ENCODE results near the gene MAPKAP1.
A peak's percentile ranks its signal among the peaks of the same experiment; 100 is the strongest.

The MAPKAP1 gene

DNA sequence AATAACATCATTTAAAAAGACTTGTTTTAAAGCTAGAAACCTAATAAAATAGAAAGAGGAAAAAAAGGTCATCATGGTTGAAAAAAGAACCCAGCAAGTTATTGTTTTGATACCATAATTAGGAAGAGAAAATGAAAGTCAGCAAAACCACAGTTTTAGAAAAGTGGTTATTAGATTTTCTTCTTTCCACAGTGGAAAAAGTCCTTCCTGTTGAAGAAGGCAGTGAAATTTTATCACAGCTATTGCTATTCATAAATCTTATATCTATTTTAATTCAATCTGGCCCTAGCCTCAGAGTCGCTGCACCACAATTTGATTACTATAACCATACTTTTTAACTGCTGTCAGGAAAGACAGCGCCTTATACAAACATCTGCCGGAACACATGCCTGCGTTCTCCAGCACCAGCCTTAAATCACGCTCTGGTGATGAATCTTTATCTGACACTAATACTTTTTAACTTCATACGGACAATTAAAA is 60.3 kb downstream of the MAPKAP1 start:
- Histone ChIP-seq H3K4me3 (ENCODE audit: low read depth, low read length) (peak overlapping the region; percentile 66), H3K4me1 (ENCODE audit: control insufficient read depth, insufficient read depth, low read length, unreplicated experiment) (peaks cover 46% of the 10 kb centered on the region), H2AFZ (ENCODE audit: low read length, unreplicated experiment) (no peak overlapping the region)

DNA sequence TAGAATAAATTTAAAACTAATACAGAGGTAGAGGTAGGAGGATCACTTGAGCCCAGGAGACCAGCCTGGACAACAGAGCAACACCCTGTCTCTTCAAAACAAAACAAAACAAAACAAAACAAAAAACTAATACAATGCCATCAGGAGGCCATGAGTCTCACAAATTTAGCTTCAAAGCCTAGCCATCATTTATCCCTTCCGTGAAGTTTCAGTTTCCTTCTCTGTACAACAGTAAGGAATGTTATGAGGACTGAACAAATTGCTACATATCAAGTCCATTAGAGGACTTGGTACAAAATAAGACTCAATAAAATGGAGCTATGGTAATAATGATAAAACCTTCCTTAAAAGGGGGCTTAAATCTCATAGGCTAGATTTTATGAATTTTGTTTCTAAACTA is 60.8 kb downstream of the MAPKAP1 start:
- Histone ChIP-seq H3K36me3 (ENCODE audit: insufficient read depth, low read length) (no peaks in the 10 kb centered on the region), H3K27me3 (ENCODE audit: insufficient read depth, low read length) (no peaks in the 10 kb centered on the region), H3K27ac (ENCODE audit: low read depth, low read length) (peak overlapping the region; percentile 92), H3K4me3 (ENCODE audit: low read depth, low read length) (peak overlapping the region; percentile 66), H3K79me2 (ENCODE audit: control insufficient read depth, insufficient read depth, low read length, unreplicated experiment) (peaks cover 55% of the 10 kb centered on the region), H3K4me1 (ENCODE audit: control insufficient read depth, insufficient read depth, low read length, unreplicated experiment) (peaks cover 46% of the 10 kb centered on the region), H2AFZ (ENCODE audit: low read length, unreplicated experiment) (no peak overlapping the region)

More for the DNA sequence above, 60.3 kb downstream of the MAPKAP1 start:
- H3K27ac ChIP-seq (ENCODE audit: low read depth, low read length): peak overlapping the region; percentile 92
- peaks cover 53% of the 10 kb centered on the region for H3K79me2 ChIP-seq (ENCODE audit: control insufficient read depth, insufficient read depth, low read length, unreplicated experiment)
- no peaks in the 10 kb centered on the region for H3K36me3 ChIP-seq (ENCODE audit: insufficient read depth, low read length)
- H3K27me3 ChIP-seq (ENCODE audit: insufficient read depth, low read length): no peaks in the 10 kb centered on the region

DNA sequence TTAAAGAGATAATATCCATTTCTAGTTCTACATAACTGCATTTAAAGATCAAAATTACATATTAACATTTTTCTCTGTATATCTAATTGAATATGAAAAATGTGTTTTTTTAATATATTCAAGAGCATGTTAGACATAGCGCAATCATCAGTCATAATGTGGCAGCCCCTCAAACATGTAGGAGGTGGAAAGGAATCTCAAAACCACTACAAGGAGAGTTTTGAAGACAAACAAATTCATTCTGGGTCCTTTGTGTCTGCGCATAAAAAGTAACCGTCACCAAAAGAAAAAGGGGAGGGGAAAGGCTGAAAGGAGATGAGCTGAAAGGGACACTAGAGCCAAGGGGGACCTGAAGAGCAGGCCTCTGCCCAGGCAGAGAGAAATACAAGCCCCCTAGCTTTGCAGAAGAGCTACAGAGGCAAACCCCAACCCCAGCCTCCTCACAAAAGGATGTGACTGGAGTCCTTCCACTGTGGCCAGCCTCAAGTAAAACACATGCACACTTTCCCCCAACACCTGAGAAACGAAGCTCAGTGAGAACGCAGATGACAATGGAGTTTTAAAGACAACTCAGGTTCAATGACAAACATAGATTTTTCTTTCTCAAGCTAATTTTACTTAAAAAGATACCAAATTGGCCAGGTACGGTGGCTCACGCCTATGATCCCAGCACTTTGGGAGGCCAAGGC is 62.0 kb downstream of the MAPKAP1 start:
- Histone ChIP-seq H3K79me2 (ENCODE audit: control insufficient read depth, insufficient read depth, low read length, unreplicated experiment) (peaks cover 60% of the 10 kb centered on the region), H3K4me3 (ENCODE audit: low read depth, low read length) (no peak overlapping the region), H2AFZ (ENCODE audit: low read length, unreplicated experiment) (no peak overlapping the region), H3K27me3 (ENCODE audit: insufficient read depth, low read length) (no peaks in the 10 kb centered on the region), H3K4me1 (ENCODE audit: control insufficient read depth, insufficient read depth, low read length, unreplicated experiment) (peaks cover 36% of the 10 kb centered on the region), H3K27ac (ENCODE audit: low read depth, low read length) (no peak overlapping the region), H3K36me3 (ENCODE audit: insufficient read depth, low read length) (no peaks in the 10 kb centered on the region)

DNA sequence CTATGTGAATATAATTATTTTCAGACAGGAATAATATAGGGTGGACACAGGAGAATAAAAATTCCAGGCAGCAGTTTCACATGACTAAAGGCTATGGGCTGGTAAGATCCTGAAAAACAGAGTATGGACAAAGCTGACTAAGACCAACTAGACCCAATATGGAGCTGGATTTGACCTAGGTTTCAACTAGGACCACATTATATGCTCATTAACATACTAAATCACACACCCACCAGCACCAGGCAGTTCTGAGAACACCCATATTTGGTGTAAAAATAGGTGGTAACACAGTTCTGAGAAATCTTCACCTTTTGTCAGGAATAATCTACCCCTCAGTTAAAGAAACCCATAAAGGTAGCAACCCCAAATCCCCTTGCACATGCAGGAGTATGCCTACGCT is 64.7 kb downstream of the MAPKAP1 start:
- Histone ChIP-seq H3K36me3 (ENCODE audit: insufficient read depth, low read length) (no peaks in the 10 kb centered on the region), H3K27ac (ENCODE audit: low read depth, low read length) (no peak overlapping the region), H3K4me3 (ENCODE audit: low read depth, low read length) (no peak overlapping the region), H3K79me2 (ENCODE audit: control insufficient read depth, insufficient read depth, low read length, unreplicated experiment) (peaks cover 50% of the 10 kb centered on the region), H3K4me1 (ENCODE audit: control insufficient read depth, insufficient read depth, low read length, unreplicated experiment) (peaks cover 12% of the 10 kb centered on the region), H3K27me3 (ENCODE audit: insufficient read depth, low read length) (no peaks in the 10 kb centered on the region), H2AFZ (ENCODE audit: low read length, unreplicated experiment) (no peak overlapping the region)

DNA sequence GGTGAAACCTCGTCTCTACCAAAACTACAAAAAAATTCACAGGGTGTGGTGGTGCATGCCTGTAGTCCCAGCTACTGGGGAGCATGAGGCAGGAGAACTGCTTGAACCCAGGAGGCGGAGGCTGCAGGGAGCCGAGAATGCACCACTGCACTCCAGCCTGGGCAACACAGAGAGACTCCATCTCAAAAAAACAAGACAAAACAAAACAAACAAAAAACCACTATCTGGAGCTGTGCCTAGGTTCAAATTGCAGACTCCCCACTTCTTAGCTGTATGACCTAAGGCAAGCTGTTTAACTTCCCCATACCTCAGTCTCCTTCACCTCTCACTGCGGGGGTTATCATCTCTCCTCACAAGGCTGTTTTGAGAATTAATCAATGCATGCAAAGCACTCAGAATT is 68.0 kb downstream of the MAPKAP1 start:
- Histone ChIP-seq H3K27ac (ENCODE audit: low read depth, low read length) (no peak overlapping the region), H3K27me3 (ENCODE audit: insufficient read depth, low read length) (no peaks in the 10 kb centered on the region), H3K4me3 (ENCODE audit: low read depth, low read length) (no peak overlapping the region), H3K79me2 (ENCODE audit: control insufficient read depth, insufficient read depth, low read length, unreplicated experiment) (peaks cover 50% of the 10 kb centered on the region), H3K36me3 (ENCODE audit: insufficient read depth, low read length) (no peaks in the 10 kb centered on the region), H2AFZ (ENCODE audit: low read length, unreplicated experiment) (no peak overlapping the region), H3K4me1 (ENCODE audit: control insufficient read depth, insufficient read depth, low read length, unreplicated experiment) (peaks cover 9% of the 10 kb centered on the region)

DNA sequence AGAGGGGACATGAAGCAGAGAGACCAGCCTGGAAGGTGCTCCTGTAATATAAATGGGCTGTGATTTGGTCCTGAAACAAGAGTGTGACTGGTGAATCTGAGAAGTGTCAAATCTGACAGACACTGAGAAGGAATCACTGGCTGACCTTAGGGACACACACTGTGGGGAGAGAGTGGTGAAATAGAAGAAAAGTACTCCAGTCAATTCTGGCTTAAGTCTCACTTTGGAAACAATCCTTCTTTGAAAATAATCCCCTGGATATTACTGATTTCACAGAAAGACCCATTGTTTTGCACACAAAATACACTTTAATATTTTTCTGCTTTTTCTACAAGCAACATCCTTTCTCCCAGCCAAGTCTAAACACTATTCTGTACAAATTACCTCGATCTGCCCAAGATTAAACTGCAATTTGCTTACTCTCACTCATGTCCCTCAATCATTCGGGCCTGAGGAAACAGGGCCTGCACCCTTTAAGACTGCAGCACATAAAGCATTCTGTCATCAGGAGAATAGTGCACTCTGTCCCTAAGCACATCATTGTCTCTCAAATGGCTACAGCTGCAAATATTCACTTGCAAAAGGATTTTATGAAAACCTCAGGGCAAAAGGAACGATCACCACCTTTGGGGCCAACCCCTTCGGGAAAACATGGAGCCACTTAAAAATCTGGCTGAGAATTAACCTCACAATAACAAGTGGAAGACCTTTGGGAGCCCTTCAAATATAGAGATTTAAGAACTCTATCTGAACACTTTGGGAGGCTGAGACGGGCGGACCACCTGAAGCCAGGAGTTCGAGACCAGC is 68.6 kb downstream of the MAPKAP1 start:
- Histone ChIP-seq H3K79me2 (ENCODE audit: control insufficient read depth, insufficient read depth, low read length, unreplicated experiment) (peaks cover 48% of the 10 kb centered on the region), H2AFZ (ENCODE audit: low read length, unreplicated experiment) (no peak overlapping the region), H3K27me3 (ENCODE audit: insufficient read depth, low read length) (no peaks in the 10 kb centered on the region), H3K27ac (ENCODE audit: low read depth, low read length) (no peak overlapping the region), H3K36me3 (ENCODE audit: insufficient read depth, low read length) (no peaks in the 10 kb centered on the region), H3K4me1 (ENCODE audit: control insufficient read depth, insufficient read depth, low read length, unreplicated experiment) (peaks cover 15% of the 10 kb centered on the region), H3K4me3 (ENCODE audit: low read depth, low read length) (no peak overlapping the region)

DNA sequence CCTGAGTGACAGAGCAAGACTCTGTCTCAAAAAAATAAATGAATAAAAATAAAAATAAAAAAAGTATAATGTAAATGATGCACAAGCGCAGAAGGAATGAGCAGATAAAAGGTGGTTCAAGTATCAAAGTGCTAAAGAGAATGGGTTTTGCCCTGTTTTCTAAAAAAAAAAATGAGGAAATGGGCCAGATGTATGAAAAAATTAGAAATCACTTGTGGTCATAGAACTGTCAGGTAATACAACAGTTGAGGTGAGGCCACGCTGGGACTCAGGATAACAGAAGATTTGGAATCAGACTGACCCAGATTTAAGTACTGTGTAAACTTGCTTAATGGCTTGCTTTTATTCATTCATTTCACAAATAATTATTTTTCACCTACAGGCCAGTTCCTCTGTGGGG is 69.8 kb downstream of the MAPKAP1 start:
- Histone ChIP-seq H2AFZ (ENCODE audit: low read length, unreplicated experiment) (no peak overlapping the region), H3K36me3 (ENCODE audit: insufficient read depth, low read length) (no peaks in the 10 kb centered on the region)

DNA sequence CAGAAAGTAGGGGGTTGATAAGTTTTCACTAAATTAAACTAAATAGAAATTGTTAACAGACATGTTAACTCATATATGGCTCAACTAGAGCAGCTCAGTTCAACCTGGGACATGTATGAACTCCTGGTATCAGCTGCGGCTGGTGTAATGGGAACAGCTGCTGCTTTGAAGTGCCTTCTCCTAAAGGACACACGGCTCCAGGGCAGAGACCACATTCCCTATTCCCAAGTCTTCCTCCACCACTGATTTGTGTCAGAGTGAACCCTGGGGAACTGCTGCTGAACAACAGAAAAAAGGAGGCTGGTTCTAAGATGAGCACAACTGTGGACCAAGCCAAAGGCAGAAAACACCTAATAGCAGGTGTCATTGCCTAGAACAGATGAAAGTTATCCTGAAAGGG is 71.1 kb downstream of the MAPKAP1 start:
- Histone ChIP-seq H3K4me1 (ENCODE audit: control insufficient read depth, insufficient read depth, low read length, unreplicated experiment) (peaks cover 34% of the 10 kb centered on the region), H3K27ac (ENCODE audit: low read depth, low read length) (no peak overlapping the region), H3K79me2 (ENCODE audit: control insufficient read depth, insufficient read depth, low read length, unreplicated experiment) (peaks cover 55% of the 10 kb centered on the region), H3K36me3 (ENCODE audit: insufficient read depth, low read length) (no peaks in the 10 kb centered on the region), H3K4me3 (ENCODE audit: low read depth, low read length) (no peak overlapping the region), H2AFZ (ENCODE audit: low read length, unreplicated experiment) (no peak overlapping the region), H3K27me3 (ENCODE audit: insufficient read depth, low read length) (no peaks in the 10 kb centered on the region)

More for the DNA sequence above, 69.8 kb downstream of the MAPKAP1 start:
- no peaks in the 10 kb centered on the region for H3K27me3 ChIP-seq (ENCODE audit: insufficient read depth, low read length)
- H3K79me2 ChIP-seq (ENCODE audit: control insufficient read depth, insufficient read depth, low read length, unreplicated experiment): peaks cover 54% of the 10 kb centered on the region
- peaks cover 27% of the 10 kb centered on the region for H3K4me1 ChIP-seq (ENCODE audit: control insufficient read depth, insufficient read depth, low read length, unreplicated experiment)
- H3K4me3 ChIP-seq (ENCODE audit: low read depth, low read length): no peak overlapping the region
- no peak overlapping the region for H3K27ac ChIP-seq (ENCODE audit: low read depth, low read length)

DNA sequence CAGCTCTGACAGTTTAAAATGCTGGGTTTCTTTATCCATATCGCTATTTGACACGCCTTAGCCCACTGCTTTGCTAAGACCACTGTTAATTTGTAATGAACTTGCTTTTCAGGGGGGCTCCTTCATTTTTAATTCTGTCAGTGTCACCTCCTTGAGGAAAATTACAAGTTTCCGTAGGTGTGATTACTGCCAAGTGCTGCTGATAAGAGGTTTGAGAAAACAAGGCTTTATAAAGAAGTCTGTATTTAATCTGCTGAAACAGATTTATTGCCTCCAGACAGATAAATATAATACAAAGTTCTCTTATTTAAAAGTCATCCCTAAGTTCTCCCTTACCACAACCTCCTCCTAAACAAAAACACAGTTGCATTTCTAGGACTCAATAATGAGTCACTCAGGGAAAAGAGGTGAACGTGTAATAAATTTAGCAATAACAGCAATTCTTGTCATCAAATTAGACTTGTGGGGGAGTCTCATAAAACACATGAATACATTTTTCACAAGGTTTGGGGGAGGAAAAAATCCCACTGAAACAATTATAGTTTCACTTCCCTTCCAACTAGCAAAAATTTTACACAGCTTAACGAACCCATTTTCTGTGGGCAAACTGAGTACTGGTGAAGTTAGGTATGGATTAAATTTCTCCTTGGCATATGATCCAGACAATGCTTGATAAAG is 72.8 kb downstream of the MAPKAP1 start:
- Histone ChIP-seq H2AFZ (ENCODE audit: low read length, unreplicated experiment) (no peak overlapping the region), H3K36me3 (ENCODE audit: insufficient read depth, low read length) (no peaks in the 10 kb centered on the region), H3K4me1 (ENCODE audit: control insufficient read depth, insufficient read depth, low read length, unreplicated experiment) (peaks cover 34% of the 10 kb centered on the region), H3K79me2 (ENCODE audit: control insufficient read depth, insufficient read depth, low read length, unreplicated experiment) (peaks cover 65% of the 10 kb centered on the region), H3K27me3 (ENCODE audit: insufficient read depth, low read length) (no peaks in the 10 kb centered on the region), H3K4me3 (ENCODE audit: low read depth, low read length) (no peak overlapping the region), H3K27ac (ENCODE audit: low read depth, low read length) (no peak overlapping the region)

DNA sequence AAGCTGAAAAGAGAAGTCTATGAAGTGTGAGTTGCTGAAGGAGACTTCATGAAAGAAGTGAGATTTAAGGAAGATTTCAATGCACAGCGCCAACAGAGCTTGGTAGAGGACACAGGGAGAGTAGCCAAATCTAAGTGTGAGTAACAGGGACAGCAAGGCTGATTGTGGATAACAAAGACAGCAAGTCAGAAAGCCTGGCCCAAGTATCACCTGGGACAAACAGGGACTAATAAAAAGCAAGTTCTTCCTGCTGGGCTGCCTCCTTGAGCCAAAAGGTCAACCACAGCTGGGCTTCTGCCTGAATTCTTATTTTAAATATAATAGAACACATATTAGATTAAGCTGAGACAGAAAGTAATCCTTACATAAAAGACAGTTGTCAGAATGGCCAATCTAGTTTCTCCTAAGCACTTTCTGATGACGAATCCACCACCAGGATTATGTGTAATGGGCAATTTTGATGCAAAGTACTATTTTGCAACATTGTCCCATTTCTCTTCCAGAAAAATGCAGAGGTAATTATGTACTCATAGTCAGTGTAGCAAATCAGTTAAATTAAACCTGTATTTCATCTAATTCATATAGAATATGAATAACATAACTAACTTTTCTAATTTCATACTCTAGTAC is 73.8 kb downstream of the MAPKAP1 start:
- H3K27ac ChIP-seq (ENCODE audit: low read depth, low read length): no peak overlapping the region
- H3K4me1 ChIP-seq (ENCODE audit: control insufficient read depth, insufficient read depth, low read length, unreplicated experiment): peaks cover 34% of the 10 kb centered on the region
- no peaks in the 10 kb centered on the region for H3K27me3 ChIP-seq (ENCODE audit: insufficient read depth, low read length)
- H3K36me3 ChIP-seq (ENCODE audit: insufficient read depth, low read length): no peaks in the 10 kb centered on the region
- H3K79me2 ChIP-seq (ENCODE audit: control insufficient read depth, insufficient read depth, low read length, unreplicated experiment): peaks cover 74% of the 10 kb centered on the region
- no peak overlapping the region for H3K4me3 ChIP-seq (ENCODE audit: low read depth, low read length)
- no peak overlapping the region for H2AFZ ChIP-seq (ENCODE audit: low read length, unreplicated experiment)

All from ACC112 (cell line).